GM04504 (cell line): ENCODE results near the gene SBF2.

ENCODE experiments used
- DNase-seq: peaks from one replicate; pipeline ENCODE4 v3.0.0-alpha.2; 2012; ENCODE audit warnings: low read depth

Gene SBF2

GRCh38 chr11:10317776-10318526, 23.9 kb upstream of the SBF2 start:
- no peak for DNase-seq

GRCh38 chr11:10317151-10317755, 23.2 kb upstream of the SBF2 start:
- no peak for DNase-seq

GRCh38 chr11:10315083-10315482, 21.1 kb upstream of the SBF2 start:
- no peak for DNase-seq

GRCh38 chr11:10314199-10315072, 20.4 kb upstream of the SBF2 start:
- no peak for DNase-seq

GRCh38 chr11:10311802-10312201, 17.8 kb upstream of the SBF2 start:
- no peak for DNase-seq

GRCh38 chr11:10310301-10310841, 16.4 kb upstream of the SBF2 start:
- no peak for DNase-seq

GRCh38 chr11:10309163-10310093, 15.4 kb upstream of the SBF2 start:
- peak; percentile 94 for DNase-seq

GRCh38 chr11:10308201-10308954, 14.4 kb upstream of the SBF2 start:
- DNase-seq: no peak

GRCh38 chr11:10307400-10308200, 13.6 kb upstream of the SBF2 start:
- peak; percentile 72 for DNase-seq

- DNase-seq: no peak
These were observed 13.0 kb upstream of the SBF2 start for GRCh38 chr11:10307022-10307399.

- no peak for DNase-seq
These were observed 12.2 kb upstream of the SBF2 start for GRCh38 chr11:10305964-10306918.

GRCh38 chr11:10305262-10305963, 11.4 kb upstream of the SBF2 start:
- no peak for DNase-seq

GRCh38 chr11:10304495-10305261, 10.7 kb upstream of the SBF2 start, which contains the start of gene ADM:
TSS of gene ADM (plus strand) at chr11:10305073. CDS start at chr11:10305701, 628 bp downstream.
- peak; percentile 95 for DNase-seq

- DNase-seq: peak; percentile 69
These were observed 9.7 kb upstream of the SBF2 start for GRCh38 chr11:10303558-10304363.

- DNase-seq: peak; percentile 72
These were observed 8.9 kb upstream of the SBF2 start for GRCh38 chr11:10302744-10303557.
